H9 (cell line): ENCODE results near the gene ATAD2B. TPM values are rescaled to one million over a fixed set of nuclear protein-coding genes. Genes with fewer than 3 reads are reported as not detected.

Experiments
- DNase-seq: peaks from one replicate; pipeline ENCODE4 v3.0.0-alpha.2; 2017
- H2AFZ ChIP-seq: one replicate; pipeline ENCODE4 v1.6.1; 2013; ENCODE audit warnings: mild to moderate bottlenecking, low read length, control low read depth, moderate library complexity
- H2AK5ac ChIP-seq: 2 replicates; pipeline ENCODE4 v1.6.1; 2013; ENCODE audit warnings: low read length, control low read depth, mixed read lengths; ENCODE audit not compliant: insufficient read length
- H2BK120ac ChIP-seq: one replicate; pipeline ENCODE4 v1.6.1; 2013; ENCODE audit warnings: low read depth, mild to moderate bottlenecking, low read length, control low read depth, inconsistent platforms; ENCODE audit not compliant: poor library complexity, severe bottlenecking
- H2BK12ac ChIP-seq: 2 replicates; pipeline ENCODE4 v1.6.1; 2013; ENCODE audit warnings: low read length, control low read depth, mixed read lengths, low read depth; ENCODE audit not compliant: insufficient read length
- H2BK15ac ChIP-seq: 2 replicates; pipeline ENCODE4 v1.6.1; 2013; ENCODE audit warnings: low read depth, low read length, control low read depth
- H2BK20ac ChIP-seq: one replicate; pipeline ENCODE4 v1.6.1; 2013; ENCODE audit warnings: low read depth, mild to moderate bottlenecking, low read length, control low read depth, inconsistent platforms; ENCODE audit not compliant: poor library complexity, severe bottlenecking
- H2BK5ac ChIP-seq: 2 replicates; pipeline ENCODE4 v1.6.1; 2013; ENCODE audit warnings: low read length, control low read depth, mixed read lengths; ENCODE audit not compliant: insufficient read length
- H3K14ac ChIP-seq: 2 replicates; pipeline ENCODE4 v1.6.1; 2013; ENCODE audit warnings: low read length, control low read depth; ENCODE audit not compliant: insufficient read depth
- H3K18ac ChIP-seq: 2 replicates; pipeline ENCODE4 v1.6.1; 2013; ENCODE audit warnings: low read depth, mild to moderate bottlenecking, mixed read lengths, low read length, control low read depth; ENCODE audit not compliant: insufficient read length
- H3K23ac ChIP-seq: 2 replicates; pipeline ENCODE4 v1.6.1; 2013; ENCODE audit warnings: low read length, control low read depth, mixed read lengths, low read depth; ENCODE audit not compliant: insufficient read length
- H3K23me2 ChIP-seq: 2 replicates; pipeline ENCODE4 v1.6.1; 2013; ENCODE audit warnings: low read depth, mild to moderate bottlenecking, mixed read lengths, low read length, control low read depth; ENCODE audit not compliant: insufficient read length, poor library complexity, severe bottlenecking
- H3K27ac ChIP-seq: 2 replicates; pipeline ENCODE4 v1.5.1; 2013; ENCODE audit warnings: low read length, control low read depth, mixed read lengths, low read depth; ENCODE audit not compliant: insufficient read length
- H3K27me3 ChIP-seq: 2 replicates; pipeline ENCODE4 v1.6.1; 2013; ENCODE audit warnings: low read length, control low read depth, inconsistent platforms; ENCODE audit not compliant: insufficient read depth
- H3K4ac ChIP-seq: 2 replicates; pipeline ENCODE4 v1.6.1; 2013; ENCODE audit warnings: low read depth, mild to moderate bottlenecking, control low read depth, inconsistent platforms, low read length, moderate library complexity
- H3K4me1 ChIP-seq: 2 replicates; pipeline ENCODE4 v1.6.1; 2013; ENCODE audit warnings: low read length, control low read depth, inconsistent platforms; ENCODE audit not compliant: insufficient read depth
- H3K4me2 ChIP-seq: 2 replicates; pipeline ENCODE4 v1.6.1; 2013; ENCODE audit warnings: low read length, control low read depth, mixed read lengths; ENCODE audit not compliant: insufficient read length, insufficient read depth
- H3K56ac ChIP-seq: 2 replicates; pipeline ENCODE4 v1.6.1; 2013; ENCODE audit warnings: low read depth, mild to moderate bottlenecking, mixed read lengths, low read length, control low read depth; ENCODE audit not compliant: insufficient read length
- H3K79me1 ChIP-seq: 2 replicates; pipeline ENCODE4 v1.6.1; 2013; ENCODE audit warnings: low read depth, mild to moderate bottlenecking, moderate library complexity, low read length, control low read depth, inconsistent platforms; ENCODE audit not compliant: insufficient read depth, poor library complexity, severe bottlenecking
- H3K79me2 ChIP-seq: 2 replicates; pipeline ENCODE4 v1.6.1; 2013; ENCODE audit warnings: low read length, control low read depth, inconsistent platforms; ENCODE audit not compliant: insufficient read depth
- H3K9ac ChIP-seq: 2 replicates; pipeline ENCODE4 v1.6.1; 2013; ENCODE audit warnings: low read length, control low read depth, mixed read lengths; ENCODE audit not compliant: insufficient read length; ENCODE audit errors: extremely low read depth
- H3K9me3 ChIP-seq: one replicate; pipeline ENCODE4 v1.6.1; 2013; ENCODE audit warnings: low read depth, low read length, inconsistent platforms; ENCODE audit not compliant: control insufficient read depth
- H3T11ph ChIP-seq: one replicate; pipeline ENCODE4 v1.6.1; 2013; ENCODE audit warnings: mild to moderate bottlenecking, low read length, control low read depth, inconsistent platforms
- H4K20me1 ChIP-seq: one replicate; pipeline ENCODE4 v1.6.1; 2013; ENCODE audit not compliant: control insufficient read depth, insufficient read length, insufficient read depth
- H4K5ac ChIP-seq: 2 replicates; pipeline ENCODE4 v1.6.1; 2013; ENCODE audit warnings: low read depth, mild to moderate bottlenecking, mixed read lengths, low read length, control low read depth; ENCODE audit not compliant: insufficient read length
- H4K8ac ChIP-seq: replicated peaks from 2 replicates; pipeline ENCODE4 v1.6.1; 2013; ENCODE audit warnings: low read length, control low read depth, mixed read lengths, low read depth; ENCODE audit not compliant: insufficient read length
- H4K91ac ChIP-seq: 2 replicates; pipeline ENCODE4 v1.6.1; 2013; ENCODE audit warnings: low read depth, mild to moderate bottlenecking, moderate library complexity, mixed read lengths, low read length, control low read depth; ENCODE audit not compliant: insufficient read length
- H3K27ac Mint-ChIP-seq, 3 experiments: 2 replicates in 2 of 3; 3 replicates in 1 of 3; pipeline ENCODE4 v1.8.0; 2020 to 2021; ENCODE audit warnings: mixed read lengths in 3 of 3, mild to moderate bottlenecking in 1 of 3, moderate library complexity in 1 of 3
- H3K27me3 Mint-ChIP-seq: 2 replicates; pipeline ENCODE4 v1.8.0; 2021; ENCODE audit warnings: low read depth, mild to moderate bottlenecking, moderate library complexity, mixed read lengths
- H3K36me3 Mint-ChIP-seq, 3 experiments: 2 replicates in 2 of 3; 3 replicates in 1 of 3; pipeline ENCODE4 v1.8.0; 2020 to 2021; ENCODE audit warnings: low read depth in 3 of 3, mixed read lengths in 3 of 3; ENCODE audit not compliant: insufficient read depth in 1 of 3
- H3K4me1 Mint-ChIP-seq, 2 experiments: 2 replicates each; pipeline ENCODE4 v1.8.0; 2020; ENCODE audit warnings: mixed read lengths in 2 of 2
- H3K4me3 Mint-ChIP-seq, 2 experiments: 2 replicates in 1 of 2; 3 replicates in 1 of 2; pipeline ENCODE4 v1.8.0; 2020 to 2021; ENCODE audit warnings: mild to moderate bottlenecking in 2 of 2, mixed read lengths in 2 of 2, moderate library complexity in 1 of 2
- H3K9me3 Mint-ChIP-seq, 2 experiments: 2 replicates in 1 of 2; 3 replicates in 1 of 2; pipeline ENCODE4 v1.8.0; 2020; ENCODE audit warnings: mild to moderate bottlenecking in 2 of 2, mixed read lengths in 2 of 2, moderate library complexity in 1 of 2
- WGBS: extraction: QIAGEN DNeasy Blood & Tissue Kit; methylation state at CpG from one replicate; pipeline ENCODE4 v1.1.7; 2013; ENCODE audit warnings: missing lambda C conversion rate, low lambda C conversion rate, mixed read lengths; ENCODE audit not compliant: insufficient read length; ENCODE audit errors: extremely low coverage; 5-methylcytosine and 5-hydroxymethylcytosine counted together
- total RNA-seq: library from RNA; stranded (reverse); gene quantifications from 2 replicates; pipeline ENCODE4 v1.2.1, GENCODE V29; 2021
- TF ChIP-seq, protein P1 (sequence below): fragments of 200-600 bp; sonication (generic); conservative IDR thresholded peaks from 3 replicates; pipeline ENCODE4 v1.8.0; 2021; ENCODE audit warnings: antibody characterized with exemption, mild to moderate bottlenecking

Gene ATAD2B
- total RNA-seq, 1 experiment from 2014 or later: 21.4 TPM

DNA sequence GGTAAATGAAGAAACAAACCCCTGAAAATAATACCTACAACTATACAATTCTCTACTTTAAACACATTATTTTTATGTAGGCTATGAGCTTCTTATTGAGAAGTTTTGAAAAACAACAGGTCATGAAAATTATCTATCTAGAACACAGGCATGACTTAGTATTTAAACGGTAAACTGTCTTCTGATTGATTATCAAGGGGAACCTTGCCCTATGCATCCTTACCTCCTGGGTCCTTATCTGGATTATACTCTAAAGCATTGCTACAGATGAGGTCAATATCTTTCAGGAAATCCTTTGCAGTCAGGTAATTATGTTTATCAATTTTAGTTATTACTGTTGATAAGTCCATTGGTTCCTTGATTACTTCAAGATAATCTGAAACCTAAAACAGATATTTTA lies 144.3 kb downstream of the ATAD2B start:
- no peak overlapping the region for H3K56ac ChIP-seq
- H2BK5ac ChIP-seq: no peak overlapping the region
- no peak overlapping the region for H4K5ac ChIP-seq
- no peaks in the 10 kb centered on the region for H3K79me2 ChIP-seq
- no peak overlapping the region for H2BK15ac ChIP-seq
- H3K23ac ChIP-seq: no peak overlapping the region
- no peak overlapping the region for H3K4ac ChIP-seq
- no peaks in the 10 kb centered on the region for H3K79me1 ChIP-seq
- no peak overlapping the region for H3K4me2 ChIP-seq
- Mint-ChIP-seq H3K9me3 (no peaks in the 10 kb centered on the region), H3K27ac (no peak overlapping the region), H3K4me1 (no peaks in the 10 kb centered on the region), H3K27me3 (no peaks in the 10 kb centered on the region), H3K36me3 (peaks cover 3 to 10% (median 8%) of the 10 kb centered on the region in 3 experiments; a peak in 5 of 7 replicates), H3K4me3 (no peak overlapping the region)
- no peak overlapping the region for H2BK20ac ChIP-seq
- no peak overlapping the region for H4K91ac ChIP-seq
- DNase-seq: no peak
- no peaks in the 10 kb centered on the region for H3K9me3 ChIP-seq
- H3K27ac ChIP-seq: no peak overlapping the region
- H3K23me2 ChIP-seq: no peaks in the 10 kb centered on the region
- H2BK12ac ChIP-seq: no peak overlapping the region
- H4K8ac ChIP-seq: no peak overlapping the region
- TF ChIP-seq, protein P1, sequence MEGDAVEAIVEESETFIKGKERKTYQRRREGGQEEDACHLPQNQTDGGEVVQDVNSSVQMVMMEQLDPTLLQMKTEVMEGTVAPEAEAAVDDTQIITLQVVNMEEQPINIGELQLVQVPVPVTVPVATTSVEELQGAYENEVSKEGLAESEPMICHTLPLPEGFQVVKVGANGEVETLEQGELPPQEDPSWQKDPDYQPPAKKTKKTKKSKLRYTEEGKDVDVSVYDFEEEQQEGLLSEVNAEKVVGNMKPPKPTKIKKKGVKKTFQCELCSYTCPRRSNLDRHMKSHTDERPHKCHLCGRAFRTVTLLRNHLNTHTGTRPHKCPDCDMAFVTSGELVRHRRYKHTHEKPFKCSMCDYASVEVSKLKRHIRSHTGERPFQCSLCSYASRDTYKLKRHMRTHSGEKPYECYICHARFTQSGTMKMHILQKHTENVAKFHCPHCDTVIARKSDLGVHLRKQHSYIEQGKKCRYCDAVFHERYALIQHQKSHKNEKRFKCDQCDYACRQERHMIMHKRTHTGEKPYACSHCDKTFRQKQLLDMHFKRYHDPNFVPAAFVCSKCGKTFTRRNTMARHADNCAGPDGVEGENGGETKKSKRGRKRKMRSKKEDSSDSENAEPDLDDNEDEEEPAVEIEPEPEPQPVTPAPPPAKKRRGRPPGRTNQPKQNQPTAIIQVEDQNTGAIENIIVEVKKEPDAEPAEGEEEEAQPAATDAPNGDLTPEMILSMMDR: no peak
- H3K9ac ChIP-seq: no peak overlapping the region
- no peaks in the 10 kb centered on the region for H3K4me1 ChIP-seq
- no peak overlapping the region for H2AFZ ChIP-seq
- no peaks in the 10 kb centered on the region for H4K20me1 ChIP-seq
- H3K18ac ChIP-seq: no peak overlapping the region
- WGBS: no CpG with 5 or more reads among the region's 1 CpG
- no peak overlapping the region for H3K14ac ChIP-seq
- H2BK120ac ChIP-seq: no peak overlapping the region
- no peaks in the 10 kb centered on the region for H3K27me3 ChIP-seq
- H2AK5ac ChIP-seq: no peak overlapping the region
- H3T11ph ChIP-seq: no peak overlapping the region
